ENCODE data around the gene TAS2R41.
"Not testable (repeated sequence)": the region's sequence is repeated elsewhere in the genome, so short reads cannot be mapped to it uniquely, and the experiment has no call there.

The TAS2R41 gene

DNA sequence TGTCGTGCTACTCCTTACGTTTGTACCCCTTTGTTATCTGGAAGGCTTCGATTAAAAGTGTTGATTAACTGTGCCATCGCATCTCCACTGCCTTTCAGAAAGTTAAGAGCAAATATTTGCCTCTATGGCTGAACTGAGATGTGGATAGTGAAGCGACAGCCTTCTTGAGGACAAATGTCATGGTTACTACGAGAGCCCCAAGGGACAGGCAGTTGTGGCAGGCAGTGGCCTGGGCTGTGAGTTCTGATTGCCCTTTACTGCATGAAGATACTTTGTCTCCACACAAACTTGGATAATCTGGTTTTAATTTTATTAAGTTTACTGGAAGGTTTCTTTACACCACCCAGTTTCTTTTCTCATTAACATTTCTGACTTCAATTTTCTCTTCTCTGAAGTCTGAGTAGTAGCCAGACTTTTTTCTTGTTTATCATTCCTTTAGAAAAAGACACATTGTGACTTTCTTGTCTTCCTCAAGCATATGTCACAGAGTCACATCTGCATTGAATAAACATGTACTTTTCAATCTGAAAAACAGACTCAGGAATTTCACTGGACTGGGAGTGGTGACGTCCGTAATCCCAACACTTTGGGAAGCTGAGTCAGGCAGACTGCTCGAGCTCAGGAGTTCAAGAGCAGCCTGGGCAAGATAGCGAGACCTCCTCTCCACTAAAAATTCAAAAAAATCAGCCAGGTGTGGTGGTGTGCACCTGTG, 1.5 kb downstream of the TAS2R41 start:
- Histone ChIP-seq H3K27me3 (ENCODE audit: insufficient read depth, low read length) (no peaks in the 10 kb centered on the region), H3K4me1 (ENCODE audit: control insufficient read depth, insufficient read depth, low read length, unreplicated experiment) (no peaks in the 10 kb centered on the region), H3K27ac (ENCODE audit: low read depth, low read length) (no peak overlapping the region), H3K4me3 (ENCODE audit: low read depth, low read length) (no peak overlapping the region), H2AFZ (ENCODE audit: low read length, unreplicated experiment) (no peak overlapping the region), H3K79me2 (ENCODE audit: control insufficient read depth, insufficient read depth, low read length, unreplicated experiment) (no peaks in the 10 kb centered on the region), H3K36me3 (ENCODE audit: insufficient read depth, low read length) (no peaks in the 10 kb centered on the region)

DNA sequence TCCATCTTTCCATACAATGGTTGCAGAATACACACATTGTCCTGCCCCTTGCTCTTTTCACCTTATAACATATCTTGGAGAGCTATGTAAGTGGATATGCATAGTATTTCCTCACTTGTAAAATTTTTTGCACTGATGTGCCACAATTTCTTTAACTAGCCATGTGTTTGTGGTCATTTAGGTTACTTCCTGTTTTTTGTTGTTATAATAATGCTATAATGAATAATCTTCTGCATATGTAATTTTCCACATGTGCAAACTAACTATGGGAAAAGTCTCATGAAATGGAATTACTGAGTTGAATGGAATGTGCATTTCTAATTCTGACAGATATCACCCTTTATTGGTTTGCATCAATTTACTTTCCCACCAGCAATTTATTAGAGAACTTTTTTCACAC, 2.8 kb downstream of the TAS2R41 start:
- Histone ChIP-seq H3K4me1 (ENCODE audit: control insufficient read depth, insufficient read depth, low read length, unreplicated experiment) (peaks cover 5% of the 10 kb centered on the region), H3K36me3 (ENCODE audit: insufficient read depth, low read length) (no peaks in the 10 kb centered on the region), H3K27ac (ENCODE audit: low read depth, low read length) (no peak overlapping the region), H3K27me3 (ENCODE audit: insufficient read depth, low read length) (no peaks in the 10 kb centered on the region), H2AFZ (ENCODE audit: low read length, unreplicated experiment) (no peak overlapping the region), H3K79me2 (ENCODE audit: control insufficient read depth, insufficient read depth, low read length, unreplicated experiment) (no peaks in the 10 kb centered on the region), H3K4me3 (ENCODE audit: low read depth, low read length) (no peak overlapping the region)

DNA sequence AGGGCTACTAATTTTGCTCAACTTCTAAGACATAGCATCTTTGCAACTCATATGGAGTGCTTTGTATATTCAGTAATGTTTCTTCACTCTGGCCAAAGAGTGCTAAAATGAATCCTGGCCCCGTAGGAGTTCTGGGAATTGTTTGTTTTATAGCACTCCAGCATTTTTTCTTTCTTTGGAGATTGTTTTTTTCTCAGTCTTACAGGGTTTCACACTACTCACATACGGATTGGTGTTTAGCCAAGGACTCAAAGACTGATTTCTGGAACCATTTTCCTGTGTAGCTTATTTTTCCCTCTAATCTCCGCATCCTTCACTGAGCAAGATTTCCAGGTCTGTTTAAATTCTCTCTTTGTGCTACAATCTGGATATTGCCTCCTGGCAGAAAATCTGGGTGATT, 6.4 kb downstream of the TAS2R41 start:
- Histone ChIP-seq H2AFZ (ENCODE audit: low read length, unreplicated experiment) (no peak overlapping the region), H3K79me2 (ENCODE audit: control insufficient read depth, insufficient read depth, low read length, unreplicated experiment) (no peaks in the 10 kb centered on the region), H3K4me1 (ENCODE audit: control insufficient read depth, insufficient read depth, low read length, unreplicated experiment) (peaks cover 19% of the 10 kb centered on the region), H3K4me3 (ENCODE audit: low read depth, low read length) (no peak overlapping the region), H3K36me3 (ENCODE audit: insufficient read depth, low read length) (no peaks in the 10 kb centered on the region), H3K27me3 (ENCODE audit: insufficient read depth, low read length) (no peaks in the 10 kb centered on the region), H3K27ac (ENCODE audit: low read depth, low read length) (no peak overlapping the region)

DNA sequence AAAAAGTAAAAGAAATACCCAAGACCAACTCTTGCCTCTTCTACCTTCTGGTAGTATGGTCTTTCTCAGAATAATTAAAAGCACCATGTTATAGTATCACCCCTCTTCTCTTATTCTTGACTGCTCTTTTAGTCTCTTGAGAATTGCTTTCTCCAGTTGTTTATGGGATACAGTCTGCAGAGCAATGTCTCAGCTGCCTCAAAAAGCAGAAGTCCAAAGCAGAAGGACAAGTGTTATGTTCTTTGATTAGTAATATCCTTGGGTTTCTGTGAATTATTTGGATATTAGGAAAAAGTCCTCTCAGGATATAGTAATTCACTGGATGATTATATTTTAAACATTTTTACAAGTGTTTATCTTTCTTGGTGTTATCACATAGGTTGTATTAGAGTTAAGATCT, 7.4 kb downstream of the TAS2R41 start:
- no peak overlapping the region for H3K27ac ChIP-seq (ENCODE audit: low read depth, low read length)
- H3K4me3 ChIP-seq (ENCODE audit: low read depth, low read length) = no peak overlapping the region
- peaks cover 19% of the 10 kb centered on the region for H3K4me1 ChIP-seq (ENCODE audit: control insufficient read depth, insufficient read depth, low read length, unreplicated experiment)

DNA sequence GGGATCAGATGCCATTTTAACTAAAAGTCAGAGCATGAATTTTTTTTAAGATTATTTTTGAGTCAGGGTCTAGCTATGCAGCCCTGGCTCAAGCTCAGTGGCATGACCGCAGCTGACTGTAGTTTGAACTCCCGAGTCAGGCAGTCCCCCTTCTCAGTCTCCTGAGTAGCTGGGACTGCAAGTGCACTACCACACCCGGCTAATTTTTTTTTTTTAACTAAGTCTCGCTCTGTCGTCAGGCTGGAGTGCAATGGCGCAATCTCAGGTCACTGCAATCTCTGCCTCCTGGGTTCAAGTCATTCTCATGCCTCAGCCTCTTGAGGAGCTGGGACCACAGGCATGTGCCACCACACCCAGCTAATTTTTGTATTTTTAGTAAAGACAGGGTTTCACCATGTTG, 7.8 kb downstream of the TAS2R41 start:
- no peaks in the 10 kb centered on the region for H3K27me3 ChIP-seq (ENCODE audit: insufficient read depth, low read length)
- no peaks in the 10 kb centered on the region for H3K79me2 ChIP-seq (ENCODE audit: control insufficient read depth, insufficient read depth, low read length, unreplicated experiment)
- H3K4me1 ChIP-seq (ENCODE audit: control insufficient read depth, insufficient read depth, low read length, unreplicated experiment) = peaks cover 19% of the 10 kb centered on the region
- H3K36me3 ChIP-seq (ENCODE audit: insufficient read depth, low read length) = no peaks in the 10 kb centered on the region
- H3K27ac ChIP-seq (ENCODE audit: low read depth, low read length) = no peak overlapping the region
- no peak overlapping the region for H3K4me3 ChIP-seq (ENCODE audit: low read depth, low read length)
- H2AFZ ChIP-seq (ENCODE audit: low read length, unreplicated experiment) = no peak overlapping the region

More for the DNA sequence above, 7.4 kb downstream of the TAS2R41 start:
- Histone ChIP-seq H3K36me3 (ENCODE audit: insufficient read depth, low read length) (no peaks in the 10 kb centered on the region), H2AFZ (ENCODE audit: low read length, unreplicated experiment) (no peak overlapping the region), H3K27me3 (ENCODE audit: insufficient read depth, low read length) (no peaks in the 10 kb centered on the region), H3K79me2 (ENCODE audit: control insufficient read depth, insufficient read depth, low read length, unreplicated experiment) (no peaks in the 10 kb centered on the region)

DNA sequence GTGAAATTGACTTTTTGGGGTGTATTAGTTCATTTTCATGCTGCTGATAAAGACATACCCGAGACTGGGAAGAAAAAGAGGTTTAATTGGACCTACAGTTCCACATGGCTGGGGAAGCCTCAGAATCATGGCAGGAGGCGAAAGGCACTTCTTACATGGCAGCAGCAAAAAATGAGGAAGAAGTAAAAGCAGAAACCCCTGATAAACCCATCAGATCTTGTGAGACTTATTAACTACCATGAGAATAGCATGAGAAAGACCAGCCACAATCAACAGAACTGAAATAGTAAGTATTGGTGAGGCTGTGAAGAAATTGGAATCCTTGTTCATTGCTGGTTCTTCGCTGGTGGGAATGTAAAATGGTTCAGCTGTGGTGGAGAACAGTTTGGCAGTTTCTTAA, 8.6 kb downstream of the TAS2R41 start:
- not testable (repeated sequence) for H3K27me3 ChIP-seq (ENCODE audit: insufficient read depth, low read length); H3K27ac ChIP-seq (ENCODE audit: low read depth, low read length); H2AFZ ChIP-seq (ENCODE audit: low read length, unreplicated experiment); H3K79me2 ChIP-seq (ENCODE audit: control insufficient read depth, insufficient read depth, low read length, unreplicated experiment); H3K4me3 ChIP-seq (ENCODE audit: low read depth, low read length); H3K36me3 ChIP-seq (ENCODE audit: insufficient read depth, low read length)
- peaks cover 22% of the 10 kb centered on the region for H3K4me1 ChIP-seq (ENCODE audit: control insufficient read depth, insufficient read depth, low read length, unreplicated experiment)

DNA sequence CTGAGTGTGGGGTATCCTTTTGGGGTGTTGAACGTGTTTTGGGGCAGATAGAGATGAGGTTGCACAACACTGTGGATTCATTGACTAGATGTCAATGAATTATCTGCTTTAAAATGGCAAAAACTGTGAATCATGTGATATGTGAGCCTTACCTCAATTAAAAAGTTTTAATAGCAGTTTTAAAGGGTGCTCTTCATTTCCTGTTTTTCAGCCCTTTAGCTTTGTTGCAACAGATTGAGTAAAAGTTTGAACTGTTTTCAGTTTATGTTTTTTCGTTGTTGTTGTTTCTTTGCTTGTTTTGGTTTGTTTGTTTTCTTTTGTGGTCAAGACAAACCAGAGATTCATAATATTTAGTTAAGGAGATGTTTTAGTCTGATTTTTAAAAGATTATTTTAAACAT, 9.4 kb downstream of the TAS2R41 start:
- Histone ChIP-seq H3K27ac (ENCODE audit: low read depth, low read length) (peak overlapping the region; percentile 24; the same call in 1 of the 2 replicates), H3K36me3 (ENCODE audit: insufficient read depth, low read length) (no peaks in the 10 kb centered on the region), H2AFZ (ENCODE audit: low read length, unreplicated experiment) (peak overlapping the region; percentile 51), H3K4me1 (ENCODE audit: control insufficient read depth, insufficient read depth, low read length, unreplicated experiment) (peaks cover 29% of the 10 kb centered on the region), H3K4me3 (ENCODE audit: low read depth, low read length) (no peak overlapping the region), H3K79me2 (ENCODE audit: control insufficient read depth, insufficient read depth, low read length, unreplicated experiment) (no peaks in the 10 kb centered on the region), H3K27me3 (ENCODE audit: insufficient read depth, low read length) (no peaks in the 10 kb centered on the region)

DNA sequence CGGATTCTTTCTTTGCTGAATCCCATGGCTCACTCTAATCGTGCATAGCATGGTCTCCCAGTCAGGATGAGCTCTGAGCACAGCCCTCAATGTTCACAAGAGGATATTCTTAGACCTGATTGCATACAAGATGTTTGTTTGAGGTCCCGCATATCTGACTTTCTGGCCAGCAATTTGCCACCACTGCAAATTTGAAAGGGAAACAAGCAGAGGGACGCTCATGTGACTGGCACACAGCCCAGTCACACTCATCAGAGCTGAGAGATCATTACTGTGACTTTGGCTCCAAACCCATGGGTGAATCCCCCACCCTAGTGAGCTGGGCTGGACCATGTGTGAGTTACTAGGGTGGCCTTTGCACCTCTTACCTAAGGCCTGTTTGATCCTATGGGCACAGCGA, 9.9 kb downstream of the TAS2R41 start:
- peak overlapping the region; percentile 51 for H2AFZ ChIP-seq (ENCODE audit: low read length, unreplicated experiment)
- peak overlapping the region; percentile 24; the same call in 1 of the 2 replicates for H3K27ac ChIP-seq (ENCODE audit: low read depth, low read length)
- no peaks in the 10 kb centered on the region for H3K36me3 ChIP-seq (ENCODE audit: insufficient read depth, low read length)
- 0 out of 2 replicates have a peak overlapping the region, but pooled peaks have one; percentile 18 for H3K4me3 ChIP-seq (ENCODE audit: low read depth, low read length)
- no peaks in the 10 kb centered on the region for H3K27me3 ChIP-seq (ENCODE audit: insufficient read depth, low read length)
- H3K4me1 ChIP-seq (ENCODE audit: control insufficient read depth, insufficient read depth, low read length, unreplicated experiment) = peaks cover 34% of the 10 kb centered on the region
- H3K79me2 ChIP-seq (ENCODE audit: control insufficient read depth, insufficient read depth, low read length, unreplicated experiment) = no peaks in the 10 kb centered on the region

DNA sequence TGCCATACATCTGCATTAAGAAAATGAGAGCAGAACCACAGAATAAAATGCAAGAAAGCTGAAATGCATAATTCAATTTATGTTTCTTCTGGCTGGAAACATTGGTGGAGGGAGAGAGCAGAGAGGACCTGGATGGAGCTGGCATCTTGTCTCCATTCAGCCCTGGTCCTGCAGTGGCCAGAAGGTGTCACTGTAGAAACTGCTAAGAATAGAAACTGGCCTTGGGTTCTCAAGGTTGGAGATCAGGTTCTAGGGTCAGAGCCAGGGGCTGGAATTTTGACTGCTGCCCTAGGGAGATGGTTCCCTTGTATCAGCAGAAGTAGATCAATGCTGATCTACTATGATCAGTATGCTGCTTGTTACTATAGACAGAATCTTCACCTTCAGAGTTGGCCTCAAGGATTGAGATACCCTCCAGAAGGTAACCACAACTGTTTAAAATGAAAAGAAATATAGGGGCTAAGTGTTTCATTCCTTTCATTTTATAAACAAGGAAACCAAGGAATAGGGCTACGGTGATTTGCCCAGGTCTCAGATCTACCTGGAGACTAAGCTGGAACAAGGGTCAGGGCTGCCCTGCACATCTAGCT, 13.1 kb downstream of the TAS2R41 start:
- Histone ChIP-seq H3K27me3 (ENCODE audit: insufficient read depth, low read length) (no peaks in the 10 kb centered on the region), H3K4me1 (ENCODE audit: control insufficient read depth, insufficient read depth, low read length, unreplicated experiment) (peaks cover 44% of the 10 kb centered on the region), H2AFZ (ENCODE audit: low read length, unreplicated experiment) (no peak overlapping the region), H3K79me2 (ENCODE audit: control insufficient read depth, insufficient read depth, low read length, unreplicated experiment) (no peaks in the 10 kb centered on the region), H3K27ac (ENCODE audit: low read depth, low read length) (no peak overlapping the region), H3K36me3 (ENCODE audit: insufficient read depth, low read length) (no peaks in the 10 kb centered on the region), H3K4me3 (ENCODE audit: low read depth, low read length) (no peak overlapping the region)

DNA sequence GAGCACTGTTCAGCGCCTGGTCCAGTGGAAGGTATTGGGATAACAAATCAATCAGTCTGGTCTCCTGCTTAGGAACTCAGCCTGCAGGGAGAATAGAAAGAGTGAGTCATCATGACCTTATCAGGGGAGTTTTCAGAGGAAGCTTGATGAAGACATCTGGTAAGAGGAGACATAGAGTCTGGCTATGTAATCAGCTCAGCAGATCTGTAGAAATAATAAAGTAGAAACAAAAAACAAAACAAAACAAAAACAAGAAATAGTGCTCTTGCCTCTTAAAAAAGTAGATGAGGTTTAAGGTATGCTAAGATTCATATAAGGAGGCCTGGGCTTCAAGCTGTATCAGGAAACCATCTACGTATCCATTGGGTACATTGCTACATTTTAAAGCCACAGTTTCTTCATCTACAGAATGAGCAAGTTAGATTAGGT, 14.4 kb downstream of the TAS2R41 start:
- H3K4me3 ChIP-seq (ENCODE audit: low read depth, low read length) = no peak overlapping the region
- peaks cover 40% of the 10 kb centered on the region for H3K4me1 ChIP-seq (ENCODE audit: control insufficient read depth, insufficient read depth, low read length, unreplicated experiment)
- no peaks in the 10 kb centered on the region for H3K27me3 ChIP-seq (ENCODE audit: insufficient read depth, low read length)
- no peak overlapping the region for H2AFZ ChIP-seq (ENCODE audit: low read length, unreplicated experiment)
- no peaks in the 10 kb centered on the region for H3K36me3 ChIP-seq (ENCODE audit: insufficient read depth, low read length)
- H3K27ac ChIP-seq (ENCODE audit: low read depth, low read length) = peak overlapping the region; percentile 63
- H3K79me2 ChIP-seq (ENCODE audit: control insufficient read depth, insufficient read depth, low read length, unreplicated experiment) = no peaks in the 10 kb centered on the region
